DMS 273 (cell line): ENCODE results near the gene IDH1.
"Not testable (repeated sequence)": the region's sequence is repeated elsewhere in the genome, so short reads cannot be mapped to it uniquely, and the experiment has no call there.

Experiments
- DNase-seq: peaks from one replicate; lab custom pipeline; 2025; ENCODE audit not compliant: unreplicated experiment; lab: John Stamatoyannopoulos, UW

Gene IDH1

GRCh38 chr2:208254871-208255556, at the start of gene IDH1:
IDH1 (minus strand) TSS chr2:208255071; CDS start chr2:208251551, 3,520 bp downstream.
- peak; percentile 98 for DNase-seq

DNA sequence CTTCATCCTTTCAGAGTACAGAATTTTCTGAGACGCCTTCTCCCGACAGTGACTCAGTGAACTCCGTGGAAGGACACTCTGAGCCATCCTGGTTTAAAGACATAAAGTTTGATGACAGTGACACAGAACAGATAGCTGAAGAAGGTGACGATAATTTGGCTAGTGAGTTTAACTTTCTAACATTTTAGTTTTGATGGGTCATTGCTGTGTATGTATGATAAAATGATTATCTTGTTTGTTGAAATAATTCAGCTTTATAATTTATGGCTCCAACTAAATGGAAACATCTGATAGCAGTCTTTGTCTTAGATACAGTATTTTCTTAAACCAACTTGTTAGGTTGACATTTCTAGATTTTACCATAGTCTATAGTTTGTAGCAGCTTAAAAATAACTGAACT, 49.3 kb upstream of the IDH1 start:
- no peak for DNase-seq

- no peak for DNase-seq
Observed at GRCh38 chr2:208300847-208301618, 46.2 kb upstream of the IDH1 start.

GRCh38 chr2:208297961-208298360, 43.1 kb upstream of the IDH1 start:
- DNase-seq = no peak

GRCh38 chr2:208296610-208297009, 41.7 kb upstream of the IDH1 start:
- DNase-seq = no peak

GRCh38 chr2:208295834-208296233, 41.0 kb upstream of the IDH1 start:
- DNase-seq = no peak

- DNase-seq = no peak
Observed at GRCh38 chr2:208294482-208295024, 39.7 kb upstream of the IDH1 start.

DNA sequence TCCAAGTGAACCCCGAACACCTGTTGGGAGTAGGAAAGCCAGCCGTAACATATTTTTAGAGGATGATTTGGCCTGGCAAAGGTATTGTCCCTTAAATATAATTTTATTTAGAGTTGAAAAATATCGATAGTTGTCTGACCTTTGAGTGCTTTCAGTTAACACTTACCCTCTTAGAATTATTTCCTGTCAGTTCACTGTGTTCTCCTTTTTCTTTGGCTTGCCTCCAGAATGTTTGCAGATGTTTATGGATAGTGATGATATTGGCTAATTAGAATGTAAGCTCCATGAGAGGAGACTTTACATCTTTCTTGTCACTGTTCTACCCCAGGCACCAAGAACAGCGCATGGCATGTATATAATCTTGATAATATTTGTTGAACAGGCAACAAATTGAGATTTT, 31.0 kb upstream of the IDH1 start:
- no peak for DNase-seq

- DNase-seq = no peak
Observed at GRCh38 chr2:208280933-208281332, 26.1 kb upstream of the IDH1 start.

DNA sequence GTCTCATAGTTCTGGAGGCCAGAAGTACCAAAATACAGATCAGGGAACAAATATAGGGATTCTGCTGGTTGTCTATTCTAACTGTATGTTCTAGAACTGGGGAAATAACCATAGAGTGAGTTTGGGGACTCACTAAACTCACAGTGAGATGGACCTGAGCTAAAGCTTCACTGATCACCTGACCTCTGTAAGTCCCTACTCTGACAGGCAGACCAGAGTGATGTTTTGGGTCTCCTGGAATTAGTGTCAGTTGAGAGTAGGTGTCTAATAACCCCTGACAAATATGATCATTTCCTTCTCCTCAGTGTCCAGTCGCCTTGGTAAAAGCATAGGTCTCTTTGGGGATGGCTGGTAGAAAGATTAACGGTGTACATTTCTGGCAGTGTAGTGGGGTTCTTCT, 25.4 kb upstream of the IDH1 start:
- DNase-seq = no peak

DNA sequence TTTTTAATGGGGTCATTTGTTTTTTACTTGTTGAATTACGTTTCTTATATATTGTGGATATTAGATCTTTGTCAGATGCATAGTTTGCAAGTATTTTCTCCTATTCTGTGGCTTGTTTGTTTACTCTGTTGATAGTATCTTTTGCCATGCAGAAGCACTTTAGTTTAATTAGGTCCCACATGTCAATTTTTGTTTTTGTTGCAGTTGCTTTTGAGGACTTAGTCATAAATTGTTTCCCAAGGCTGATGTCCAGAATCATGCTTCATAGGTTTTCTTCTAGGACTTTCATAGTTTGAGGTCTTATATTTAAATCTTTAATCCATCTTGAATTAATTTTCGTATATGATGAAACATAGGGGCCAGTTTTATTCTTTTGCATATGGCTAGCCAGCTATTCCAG, 24.4 kb upstream of the IDH1 start:
- DNase-seq = no peak

GRCh38 chr2:208278549-208278948, 23.7 kb upstream of the IDH1 start:
- DNase-seq = no peak

GRCh38 chr2:208274748-208275147, 19.9 kb upstream of the IDH1 start:
- peak; percentile 5 for DNase-seq

- no peak for DNase-seq
Observed at GRCh38 chr2:208269091-208269490, 14.2 kb upstream of the IDH1 start.

DNA sequence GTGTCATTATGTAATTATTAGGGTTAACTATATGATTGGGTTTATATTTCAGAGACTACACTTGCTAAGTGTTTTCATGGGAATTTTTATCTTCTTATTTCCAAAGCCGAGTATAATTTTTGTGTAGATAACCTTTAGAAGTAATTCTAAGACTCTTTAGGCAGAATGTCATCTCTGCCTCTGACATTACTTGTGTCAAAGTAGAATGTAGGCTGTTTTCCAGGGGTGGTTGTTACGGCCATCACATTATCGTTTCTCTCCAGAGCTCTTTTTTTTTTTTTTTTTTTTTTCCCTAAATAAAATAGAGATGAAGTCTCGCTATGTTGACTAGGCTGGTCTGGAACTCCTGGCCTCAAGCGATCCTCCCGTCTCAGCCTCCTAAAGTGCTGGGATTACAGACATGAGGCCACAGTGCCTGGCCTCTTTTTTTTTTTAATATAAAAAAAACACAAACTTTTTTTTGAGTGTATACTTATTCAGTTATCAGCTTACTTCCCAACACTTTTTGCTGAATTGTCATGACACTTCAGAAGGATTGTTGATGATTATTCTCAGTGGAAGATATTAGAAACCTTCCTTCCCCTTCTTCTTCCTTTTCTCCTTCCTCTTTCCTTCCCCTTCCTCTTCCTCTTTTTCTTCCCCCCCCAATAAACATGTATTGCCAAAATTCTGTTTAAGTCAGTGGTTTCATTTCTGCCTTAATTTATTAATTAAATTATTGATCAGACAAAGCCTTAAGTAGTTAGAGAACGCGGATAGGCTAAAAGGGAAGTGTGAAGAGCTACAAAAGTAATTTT, 13.5 kb upstream of the IDH1 start:
- no peak for DNase-seq

GRCh38 chr2:208267526-208267925, 12.7 kb upstream of the IDH1 start:
- not testable (repeated sequence) for DNase-seq

GRCh38 chr2:208266936-208267335, 12.1 kb upstream of the IDH1 start:
- DNase-seq = no peak

GRCh38 chr2:208266553-208266893, 11.7 kb upstream of the IDH1 start:
- DNase-seq = no peak

DNA sequence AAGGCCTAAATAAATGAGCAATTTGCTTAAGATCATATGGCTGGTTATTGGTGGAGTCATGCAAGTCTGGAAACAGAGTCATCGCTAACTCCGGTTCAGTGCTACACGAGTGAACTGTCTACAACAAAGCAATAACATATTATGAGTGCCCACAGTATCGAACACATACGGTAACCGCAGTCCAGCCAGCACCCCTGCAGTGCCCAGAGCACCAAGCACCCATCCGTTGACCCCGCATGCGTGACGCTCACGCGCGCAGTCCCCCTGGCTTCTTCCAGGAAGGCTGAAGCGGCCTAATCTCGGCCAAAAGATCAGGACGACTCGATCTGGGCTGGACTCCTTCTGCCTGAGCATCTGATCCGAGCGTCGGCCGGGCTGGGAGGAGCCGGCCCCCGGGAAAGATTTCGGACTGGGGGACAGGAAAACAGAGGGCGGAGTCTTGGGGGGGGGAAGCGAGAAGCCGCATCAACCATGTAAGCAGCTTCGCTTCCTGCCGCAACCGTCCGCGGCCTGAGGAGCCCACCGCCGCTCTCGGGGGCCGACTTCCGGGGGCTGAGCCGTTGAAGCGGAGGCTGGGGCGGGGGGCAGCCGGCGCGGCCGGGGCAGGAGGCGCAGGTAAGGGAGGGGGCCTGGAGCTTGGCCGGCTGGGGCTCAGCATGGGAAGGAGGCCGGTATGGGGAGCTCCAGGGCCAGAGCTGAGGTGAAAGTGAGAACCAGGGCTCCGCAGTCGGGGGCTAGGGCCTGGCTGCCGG, 11.1 kb upstream of the IDH1 start, which contains the start of gene PIKFYVE:
Gene PIKFYVE, plus strand, starts transcription at position 455 of the 752 bp plus-strand sequence. CDS start 5,265 bp downstream, outside the sequence.
- DNase-seq = peak; percentile 98

DNA sequence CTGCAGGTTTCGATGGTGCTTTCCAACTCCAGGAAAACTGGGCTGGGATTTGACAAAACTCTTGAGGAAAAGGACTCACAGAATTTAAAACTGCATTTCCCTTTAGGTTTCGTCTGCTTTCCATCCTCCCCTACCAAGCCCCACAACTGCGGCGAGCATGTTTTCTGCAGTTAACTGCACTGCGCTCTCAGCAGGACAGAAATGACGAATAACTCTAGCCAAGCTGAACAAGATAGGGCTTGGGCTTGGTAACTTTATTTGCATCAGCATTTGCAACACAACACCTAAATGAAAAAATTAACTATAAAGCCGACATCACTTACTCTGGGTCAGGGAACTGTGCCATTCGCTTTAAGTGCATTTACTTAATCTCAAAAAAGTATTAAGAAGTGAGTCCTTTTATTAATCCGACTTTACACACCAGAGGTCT, 10.5 kb upstream of the IDH1 start:
- DNase-seq = peak; percentile 60
